Measurements from ENCODE around the gene GIGYF1.

Gene GIGYF1

GRCh38 chr7:100689230-100690135 is 4.6 kb downstream of the GIGYF1 start:
- Histone ChIP-seq H3K27ac (no peak overlapping the region), H3K9ac (ENCODE audit: insufficient read length) (peak overlapping the region; percentile 33), H3K9me3 (ENCODE audit: low read depth, low read length) (no peaks in the 10 kb centered on the region), H3K36me3 (ENCODE audit: insufficient read depth, low read length) (peaks cover 53% of the 10 kb centered on the region), H3K4me3 (no peak overlapping the region)
- no peak for DNase-seq (ENCODE audit: low read depth, low spot score)
- TF ChIP-seq EZH2 (IDR thresholded peaks at IDR 0.05) = no peak
- no peak for TF ChIP-seq POLR2AphosphoS5 (IDR thresholded peaks at IDR 0.05; ENCODE audit: borderline replicate concordance, low read depth, low read length)
- TF ChIP-seq FOXP2 (optimal IDR thresholded peaks at IDR 0.05; ENCODE audit: control extremely low read depth, extremely low read length, insufficient read depth) = no peak

- Histone ChIP-seq H3K9ac (ENCODE audit: insufficient read length) (no peak overlapping the region), H3K27ac (no peak overlapping the region), H3K4me3 (no peak overlapping the region), H3K36me3 (ENCODE audit: insufficient read depth, low read length) (peaks cover 63% of the 10 kb centered on the region), H3K9me3 (ENCODE audit: low read depth, low read length) (no peaks in the 10 kb centered on the region)
- TF ChIP-seq POLR2AphosphoS5 (IDR thresholded peaks at IDR 0.05; ENCODE audit: borderline replicate concordance, low read depth, low read length) (no peak), EZH2 (IDR thresholded peaks at IDR 0.05) (no peak), FOXP2 (optimal IDR thresholded peaks at IDR 0.05; ENCODE audit: control extremely low read depth, extremely low read length, insufficient read depth) (no peak)
- no peak for DNase-seq (ENCODE audit: low read depth, low spot score)
Observed at GRCh38 chr7:100688326-100688860, 5.7 kb downstream of the GIGYF1 start.

DNA sequence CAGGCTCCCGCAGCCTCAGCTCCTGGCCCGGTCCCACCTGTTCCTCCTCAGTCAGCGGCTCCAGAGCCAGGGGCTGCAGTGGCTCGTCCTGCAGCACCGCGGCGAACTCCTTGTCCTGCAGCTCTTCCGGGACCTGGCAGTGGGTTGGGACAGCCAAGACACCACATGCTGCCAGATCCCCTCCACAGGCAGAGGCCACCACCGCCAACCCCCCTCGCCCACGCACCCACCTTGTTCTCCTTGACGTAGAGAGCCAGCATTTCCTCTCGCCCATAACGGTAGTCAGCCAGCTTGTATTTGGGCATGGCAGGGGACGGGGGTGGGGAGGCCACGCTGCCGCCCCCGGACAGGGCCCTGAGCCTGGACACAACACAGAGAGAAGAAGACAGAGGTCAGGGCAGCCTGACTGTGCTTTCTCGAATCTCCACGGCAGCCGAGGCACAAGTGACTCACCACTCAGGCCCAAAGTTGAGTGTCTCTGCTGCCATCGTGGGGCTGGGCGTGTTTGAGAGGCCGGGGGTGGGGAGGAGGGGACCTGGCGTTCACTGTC is 6.2 kb downstream of the GIGYF1 start:
- Histone ChIP-seq H3K36me3 (ENCODE audit: insufficient read depth, low read length) (peaks cover 69% of the 10 kb centered on the region), H3K27ac (no peak overlapping the region), H3K9me3 (ENCODE audit: low read depth, low read length) (no peaks in the 10 kb centered on the region), H3K9ac (ENCODE audit: insufficient read length) (no peak overlapping the region), H3K4me3 (no peak overlapping the region)
- no peak for DNase-seq (ENCODE audit: low read depth, low spot score)
- no peak for TF ChIP-seq FOXP2 (optimal IDR thresholded peaks at IDR 0.05; ENCODE audit: control extremely low read depth, extremely low read length, insufficient read depth)
- no peak for TF ChIP-seq EZH2 (IDR thresholded peaks at IDR 0.05)
- no peak; the same call in 1 of the 2 replicates for TF ChIP-seq POLR2AphosphoS5 (IDR thresholded peaks at IDR 0.05; ENCODE audit: borderline replicate concordance, low read depth, low read length)

- no peak overlapping the region for H3K9ac ChIP-seq (ENCODE audit: insufficient read length)
- H3K36me3 ChIP-seq (ENCODE audit: insufficient read depth, low read length) = peaks cover 74% of the 10 kb centered on the region
- no peak overlapping the region for H3K27ac ChIP-seq
- DNase-seq (ENCODE audit: low read depth, low spot score) = no peak
- no peak overlapping the region for H3K4me3 ChIP-seq
- no peak for TF ChIP-seq FOXP2 (optimal IDR thresholded peaks at IDR 0.05; ENCODE audit: control extremely low read depth, extremely low read length, insufficient read depth)
- no peak for TF ChIP-seq EZH2 (IDR thresholded peaks at IDR 0.05)
- TF ChIP-seq POLR2AphosphoS5 (IDR thresholded peaks at IDR 0.05; ENCODE audit: borderline replicate concordance, low read depth, low read length) = no peak
- H3K9me3 ChIP-seq (ENCODE audit: low read depth, low read length) = no peaks in the 10 kb centered on the region
Observed at GRCh38 chr7:100687261-100687660, 6.8 kb downstream of the GIGYF1 start.

- TF ChIP-seq POLR2AphosphoS5 (IDR thresholded peaks at IDR 0.05; ENCODE audit: borderline replicate concordance, low read depth, low read length) (no peak), FOXP2 (optimal IDR thresholded peaks at IDR 0.05; ENCODE audit: control extremely low read depth, extremely low read length, insufficient read depth) (no peak), EZH2 (IDR thresholded peaks at IDR 0.05) (no peak)
- Histone ChIP-seq H3K36me3 (ENCODE audit: insufficient read depth, low read length) (peaks cover 79% of the 10 kb centered on the region), H3K27ac (no peak overlapping the region), H3K9me3 (ENCODE audit: low read depth, low read length) (no peaks in the 10 kb centered on the region), H3K4me3 (no peak overlapping the region), H3K9ac (ENCODE audit: insufficient read length) (no peak overlapping the region)
- no peak for DNase-seq (ENCODE audit: low read depth, low spot score)
Observed at GRCh38 chr7:100686822-100687211, 7.2 kb downstream of the GIGYF1 start.

DNA sequence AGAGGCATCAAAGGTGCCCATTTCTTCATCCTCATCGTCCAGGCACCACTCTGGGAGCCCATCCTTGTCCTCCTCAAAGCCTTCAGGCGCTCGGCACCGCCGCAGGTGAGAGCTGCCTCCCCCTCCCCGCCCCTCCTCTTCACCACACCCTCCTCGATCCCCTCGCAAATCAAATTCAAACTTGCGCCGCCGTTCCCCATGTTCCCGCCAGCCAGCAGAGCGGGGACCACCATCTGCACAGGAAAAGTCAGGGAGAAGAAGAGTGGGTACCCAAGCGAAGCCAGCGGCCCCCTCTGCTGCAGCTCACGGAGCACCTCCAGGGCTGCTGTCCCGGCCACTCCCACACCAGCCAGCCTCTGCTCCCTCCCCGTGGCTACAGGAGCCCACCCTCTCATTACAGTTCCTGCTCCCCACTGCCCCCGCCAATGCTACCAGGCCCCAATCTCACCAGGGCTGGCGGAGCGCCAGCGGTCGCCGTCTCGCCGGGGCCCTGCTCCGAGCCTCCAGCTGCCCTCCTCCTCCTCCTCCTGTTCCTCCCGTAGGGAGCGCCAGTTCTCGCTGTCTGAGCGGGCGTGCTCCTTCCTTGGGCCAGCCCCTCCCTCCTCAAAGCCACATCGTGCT is 7.7 kb downstream of the GIGYF1 start:
- no peak for DNase-seq (ENCODE audit: low read depth, low spot score)
- Histone ChIP-seq H3K36me3 (ENCODE audit: insufficient read depth, low read length) (peaks cover 82% of the 10 kb centered on the region), H3K9ac (ENCODE audit: insufficient read length) (no peak overlapping the region), H3K9me3 (ENCODE audit: low read depth, low read length) (no peaks in the 10 kb centered on the region), H3K4me3 (no peak overlapping the region), H3K27ac (no peak overlapping the region)
- TF ChIP-seq POLR2AphosphoS5 (IDR thresholded peaks at IDR 0.05; ENCODE audit: borderline replicate concordance, low read depth, low read length) = no peak
- no peak for TF ChIP-seq FOXP2 (optimal IDR thresholded peaks at IDR 0.05; ENCODE audit: control extremely low read depth, extremely low read length, insufficient read depth)
- TF ChIP-seq EZH2 (IDR thresholded peaks at IDR 0.05) = no peak

DNA sequence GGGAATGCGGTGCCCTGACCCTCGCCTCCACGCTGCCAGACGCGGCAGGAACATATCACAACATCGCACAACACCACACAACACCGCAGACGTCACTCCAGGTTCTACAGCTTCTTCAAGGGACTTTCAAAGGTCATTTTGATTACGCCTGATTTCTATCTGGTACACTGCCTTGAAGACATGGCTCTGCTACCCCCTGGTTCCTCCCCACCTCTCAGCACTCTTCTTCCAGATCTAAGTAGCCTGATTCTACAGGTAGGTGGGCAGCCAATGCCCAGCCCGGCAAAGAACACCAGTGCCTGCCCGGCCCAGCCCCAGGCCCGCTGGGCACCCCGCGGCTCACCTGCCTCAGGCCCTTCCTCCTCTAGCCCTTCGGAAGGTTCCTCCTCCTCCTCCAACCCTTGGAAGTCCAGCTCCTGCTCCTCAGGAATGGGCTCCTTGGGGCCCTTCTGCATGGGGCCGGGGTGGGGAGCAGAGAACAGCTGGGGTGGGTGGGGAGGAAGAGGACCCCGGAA is 8.4 kb downstream of the GIGYF1 start:
- Histone ChIP-seq H3K27ac (no peak overlapping the region), H3K9me3 (ENCODE audit: low read depth, low read length) (no peaks in the 10 kb centered on the region), H3K4me3 (no peak overlapping the region), H3K9ac (ENCODE audit: insufficient read length) (no peak overlapping the region), H3K36me3 (ENCODE audit: insufficient read depth, low read length) (peaks cover 86% of the 10 kb centered on the region)
- DNase-seq (ENCODE audit: low read depth, low spot score) = no peak
- TF ChIP-seq POLR2AphosphoS5 (IDR thresholded peaks at IDR 0.05; ENCODE audit: borderline replicate concordance, low read depth, low read length) = no peak
- TF ChIP-seq FOXP2 (optimal IDR thresholded peaks at IDR 0.05; ENCODE audit: control extremely low read depth, extremely low read length, insufficient read depth) = no peak
- no peak for TF ChIP-seq EZH2 (IDR thresholded peaks at IDR 0.05)
